Anterior cingulate cortex (tissue), 58 donors: ENCODE results near the gene CCND2.
"Not testable (repeated sequence)": the region's sequence is repeated elsewhere in the genome, so short reads cannot be mapped to it uniquely, and the experiment has no call there.

ENCODE experiments used
- DNase-seq, 58 donors: peaks; one replicate each; lab custom pipeline; 2025; lab: John Stamatoyannopoulos, UW

CCND2 gene

DNA sequence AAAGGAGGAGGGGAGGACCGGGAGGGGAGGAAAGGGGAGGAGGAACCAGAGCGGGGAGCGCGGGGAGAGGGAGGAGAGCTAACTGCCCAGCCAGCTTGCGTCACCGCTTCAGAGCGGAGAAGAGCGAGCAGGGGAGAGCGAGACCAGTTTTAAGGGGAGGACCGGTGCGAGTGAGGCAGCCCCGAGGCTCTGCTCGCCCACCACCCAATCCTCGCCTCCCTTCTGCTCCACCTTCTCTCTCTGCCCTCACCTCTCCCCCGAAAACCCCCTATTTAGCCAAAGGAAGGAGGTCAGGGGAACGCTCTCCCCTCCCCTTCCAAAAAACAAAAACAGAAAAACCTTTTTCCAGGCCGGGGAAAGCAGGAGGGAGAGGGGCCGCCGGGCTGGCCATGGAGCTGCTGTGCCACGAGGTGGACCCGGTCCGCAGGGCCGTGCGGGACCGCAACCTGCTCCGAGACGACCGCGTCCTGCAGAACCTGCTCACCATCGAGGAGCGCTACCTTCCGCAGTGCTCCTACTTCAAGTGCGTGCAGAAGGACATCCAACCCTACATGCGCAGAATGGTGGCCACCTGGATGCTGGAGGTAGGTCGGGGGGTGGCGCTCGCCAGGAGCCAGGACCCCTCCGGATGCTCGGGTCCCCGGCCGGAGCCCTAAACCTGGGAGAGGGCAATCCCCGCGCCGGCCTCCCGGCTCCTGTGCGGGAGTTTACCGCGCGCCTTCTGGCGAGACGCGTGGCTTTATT, at the start of gene CCND2:
TSS of gene CCND2 (plus strand) at position 111 of the 744 bp plus-strand sequence. CDS start at position 390, 279 bp downstream.
- peak in 54 of 58 donors; percentile 31 to 92 (median 78) for DNase-seq

DNA sequence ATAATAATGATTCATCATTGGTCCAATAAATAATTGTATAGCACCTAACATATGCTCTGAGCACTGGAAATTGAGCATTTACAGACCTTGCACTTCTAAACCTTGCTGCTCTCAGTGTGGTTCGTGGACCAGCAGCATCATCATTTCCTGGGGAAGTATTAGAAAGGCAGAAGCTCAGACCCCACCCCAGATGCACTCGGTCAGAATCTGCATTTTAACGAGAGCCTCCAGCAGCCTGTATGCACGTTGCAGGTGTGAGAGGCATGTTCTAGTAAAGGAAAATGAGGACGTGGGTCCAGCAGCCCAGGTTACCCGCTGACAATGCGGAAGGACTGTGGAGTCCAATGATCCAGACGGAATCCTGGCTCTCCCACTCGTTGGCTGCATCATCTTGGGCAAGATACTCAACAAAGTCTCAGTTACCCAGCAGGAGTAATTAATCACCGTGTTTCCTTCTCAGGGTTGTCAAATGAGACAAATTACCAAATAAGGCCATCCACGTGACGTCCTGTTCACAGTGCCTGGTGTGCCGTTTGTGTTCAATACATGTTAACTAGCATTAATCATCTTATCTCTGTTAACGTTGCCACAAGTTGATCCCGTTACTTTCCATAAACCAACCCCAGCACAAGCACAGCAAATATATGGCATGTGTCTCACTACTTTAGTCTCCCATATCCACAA, 49.2 kb upstream of the CCND2 start:
- DNase-seq: no peak

DNA sequence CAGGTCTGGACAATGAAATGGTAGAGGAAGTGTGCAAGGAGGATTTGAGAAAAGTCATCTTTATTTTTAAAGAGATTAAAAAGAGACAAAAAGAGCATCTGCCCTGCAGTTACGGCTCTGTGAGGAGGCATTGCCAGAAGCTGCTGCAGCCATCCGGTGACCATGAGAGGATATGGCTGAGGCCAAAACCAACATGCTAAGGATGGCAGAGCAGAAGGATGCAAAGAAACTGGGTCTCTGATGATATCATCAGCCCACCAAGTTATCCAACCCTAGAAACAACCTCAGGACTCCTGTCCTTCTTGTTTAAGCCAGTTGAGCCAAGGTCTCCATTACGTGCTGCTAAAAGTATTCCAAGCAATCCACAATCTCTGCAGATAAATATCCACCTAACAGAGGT, 48.0 kb upstream of the CCND2 start:
- DNase-seq: no peak

DNA sequence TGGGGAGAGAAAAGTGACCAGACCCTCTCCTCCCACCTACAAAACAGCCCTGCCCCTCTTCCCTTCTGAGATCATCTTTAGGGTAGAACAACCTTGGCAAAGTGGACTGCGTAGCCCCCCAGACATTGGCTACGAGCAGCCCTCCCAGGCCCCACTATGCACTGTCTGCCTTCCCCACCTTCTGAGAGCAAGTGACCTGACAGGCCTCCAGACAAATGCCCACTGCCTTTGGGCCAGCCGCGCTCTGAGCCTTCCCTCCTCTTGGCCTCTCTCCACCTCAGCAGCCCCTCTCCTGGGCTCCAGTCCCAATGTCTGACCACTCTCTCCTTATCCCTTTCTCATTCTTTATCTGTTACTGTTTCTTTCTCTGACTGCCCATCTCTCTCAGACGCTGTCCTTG, 46.5 kb upstream of the CCND2 start:
- no peak for DNase-seq

DNA sequence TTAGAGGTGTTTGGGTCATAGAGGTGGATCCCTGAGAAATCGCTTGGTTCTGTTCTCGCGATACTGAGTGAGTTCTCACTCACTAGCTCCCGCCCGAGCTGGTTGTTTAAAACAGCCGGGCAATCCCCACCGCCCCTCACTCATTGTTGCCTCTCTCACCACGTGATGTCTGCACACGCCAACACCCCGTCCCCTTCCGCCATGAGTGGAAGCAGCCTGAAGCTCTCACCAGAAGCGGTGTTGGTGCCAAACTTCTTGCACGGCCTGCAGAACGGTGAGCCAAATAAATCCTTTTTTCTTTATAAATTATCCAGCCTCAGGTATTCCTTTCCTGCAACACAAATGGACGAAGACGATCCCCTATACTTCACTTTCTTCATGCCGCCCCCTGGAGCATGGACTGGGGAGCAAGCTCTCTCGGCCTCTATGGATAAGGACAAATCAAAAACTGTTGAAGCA, 45.4 kb upstream of the CCND2 start:
- DNase-seq: no peak

DNA sequence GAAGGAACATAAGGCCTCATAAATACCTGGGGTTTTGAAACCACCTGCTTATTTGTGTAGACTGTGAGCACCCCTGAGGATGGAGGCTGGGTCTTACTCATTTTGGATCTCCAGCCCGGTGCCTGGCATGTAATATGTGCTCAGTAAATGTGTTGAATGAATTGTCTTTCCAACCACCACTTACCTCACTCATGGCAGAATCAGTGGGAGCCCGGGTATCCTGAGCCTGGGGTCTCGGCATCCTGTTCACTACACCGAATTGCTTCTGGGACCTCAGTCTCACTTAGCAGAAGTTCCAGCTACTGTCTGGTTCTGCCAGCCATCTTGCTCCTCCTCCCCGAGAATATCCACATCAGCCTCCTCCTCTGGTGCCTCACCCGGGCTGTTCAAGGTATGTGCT, 43.0 kb upstream of the CCND2 start:
- no peak for DNase-seq

DNA sequence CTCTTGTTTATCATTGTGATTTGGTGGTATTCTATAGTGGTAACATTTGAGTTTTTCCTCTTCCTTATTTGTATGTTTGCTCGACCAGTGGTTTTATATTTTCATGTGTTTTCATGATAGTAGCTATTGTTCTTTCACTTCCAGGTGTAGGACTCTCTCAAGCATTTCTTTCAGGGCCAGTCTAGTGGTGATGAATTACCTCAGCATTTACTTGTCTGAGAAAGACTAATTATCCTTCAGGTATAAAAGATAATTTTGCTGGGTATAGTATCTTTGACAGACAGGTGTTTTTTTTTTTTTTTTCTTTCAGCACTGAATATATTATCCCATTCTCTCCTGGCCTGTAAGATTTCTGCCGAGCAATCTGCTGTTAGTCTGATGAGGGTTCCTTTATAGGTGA, 35.0 kb upstream of the CCND2 start:
- no peak for DNase-seq

DNA sequence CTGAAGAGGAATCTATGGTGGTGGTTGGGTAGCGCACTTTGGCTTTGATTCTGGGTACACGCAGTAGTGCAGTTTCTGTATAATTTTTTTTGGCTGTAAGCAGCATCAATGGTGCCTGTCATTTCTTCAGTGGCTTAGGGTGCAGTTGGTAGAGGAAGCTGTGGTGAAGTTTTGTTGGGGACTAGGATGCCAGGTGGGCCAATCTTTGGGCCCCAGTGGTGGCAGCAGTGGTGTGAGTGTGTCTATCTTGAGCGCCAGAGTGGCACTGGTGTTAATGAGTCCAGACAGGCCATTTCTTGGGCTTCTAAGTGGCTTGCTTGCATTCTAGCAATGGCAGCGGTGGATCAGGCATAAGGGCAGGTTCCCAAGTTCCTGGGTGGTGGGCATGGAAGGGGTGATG, 33.8 kb upstream of the CCND2 start:
- no peak for DNase-seq

DNA sequence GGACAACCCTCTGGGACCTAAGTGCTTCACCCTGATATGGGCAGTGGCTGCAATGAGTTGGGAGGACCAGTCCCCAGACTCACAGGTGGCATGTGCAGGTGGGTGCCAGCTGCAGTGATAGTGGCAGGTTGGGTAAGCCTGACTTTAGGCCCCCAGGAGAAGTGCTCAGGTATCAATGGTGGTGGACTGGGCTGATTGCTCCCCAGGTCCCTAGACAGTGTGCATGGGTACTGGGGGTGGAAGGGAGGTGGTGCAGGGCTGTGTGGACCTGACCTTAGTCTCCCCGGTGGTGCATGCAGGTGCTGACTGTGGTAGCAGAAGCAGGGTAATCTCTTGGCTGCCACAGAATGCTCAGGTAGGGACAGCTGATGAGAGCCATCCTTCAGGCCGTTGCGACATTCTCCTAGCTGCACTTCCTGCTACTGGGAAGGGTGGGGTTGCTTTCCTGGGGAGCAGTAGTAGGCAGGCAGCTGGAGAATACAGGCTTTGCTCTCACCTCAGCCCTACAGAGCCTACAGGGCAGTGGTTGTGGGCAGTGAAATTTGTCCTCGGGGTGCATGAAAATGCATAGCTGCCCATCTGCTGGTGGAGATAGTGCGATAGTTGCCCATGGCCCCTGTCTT, 33.3 kb upstream of the CCND2 start:
- no peak for DNase-seq

DNA sequence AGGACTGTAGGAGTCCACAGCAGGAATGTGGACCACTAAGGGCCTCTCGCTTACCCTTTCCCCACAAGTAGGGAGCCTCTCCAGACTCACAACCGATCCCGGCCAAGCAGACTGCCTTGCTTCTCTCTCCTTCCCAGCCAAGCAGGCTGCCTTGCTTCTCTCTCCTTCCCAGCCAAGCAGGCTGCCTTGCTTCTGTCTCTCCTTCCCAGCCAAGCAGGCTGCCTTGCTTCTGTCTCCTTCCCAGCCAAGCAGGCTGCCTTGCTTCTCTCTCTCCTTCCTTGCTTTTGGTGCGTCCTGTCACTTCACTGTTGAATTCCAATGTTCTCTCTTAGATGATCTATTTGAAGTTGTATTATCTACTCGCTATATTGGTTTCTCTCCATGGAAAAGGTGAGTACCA, 32.6 kb upstream of the CCND2 start:
- DNase-seq: no peak

DNA sequence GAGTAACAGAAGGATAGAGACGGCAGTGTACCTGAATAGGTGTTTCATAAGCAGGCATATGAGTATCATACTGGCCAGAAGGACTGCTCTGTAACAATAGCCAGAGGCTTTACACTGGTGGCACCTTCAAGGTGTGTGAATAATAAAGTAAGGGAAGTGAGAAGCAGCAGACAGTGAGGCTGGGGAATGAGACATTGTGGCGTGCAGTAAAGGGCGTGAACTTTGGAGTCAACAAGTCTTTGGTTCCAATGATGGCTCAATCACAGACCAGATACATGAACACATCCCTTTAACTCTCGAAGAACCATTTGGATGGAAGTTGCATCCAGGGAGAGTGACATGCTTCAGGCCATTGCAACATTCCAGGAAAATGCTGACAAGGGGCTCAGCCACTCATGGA, 32.0 kb upstream of the CCND2 start:
- no peak for DNase-seq

DNA sequence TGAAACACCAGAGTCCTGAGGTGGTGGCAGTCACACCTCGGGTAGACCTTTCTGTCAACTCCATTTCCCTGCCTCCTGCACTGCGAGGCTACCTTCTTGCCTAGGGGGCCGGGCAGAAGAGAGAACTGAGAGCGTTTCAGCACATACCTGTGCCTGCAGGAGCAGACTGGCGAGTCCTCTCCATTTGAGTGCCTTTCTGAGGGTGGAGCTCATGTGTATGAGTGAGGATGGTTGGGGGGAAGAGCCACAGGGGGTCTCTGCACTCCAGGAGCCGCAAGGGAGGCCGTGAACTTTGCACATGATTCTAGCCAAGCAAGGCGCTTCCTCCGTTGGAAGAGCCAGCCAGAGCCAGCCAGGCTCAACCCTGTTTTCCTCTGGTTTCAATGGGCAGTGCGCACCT, 31.0 kb upstream of the CCND2 start:
- no peak for DNase-seq

DNA sequence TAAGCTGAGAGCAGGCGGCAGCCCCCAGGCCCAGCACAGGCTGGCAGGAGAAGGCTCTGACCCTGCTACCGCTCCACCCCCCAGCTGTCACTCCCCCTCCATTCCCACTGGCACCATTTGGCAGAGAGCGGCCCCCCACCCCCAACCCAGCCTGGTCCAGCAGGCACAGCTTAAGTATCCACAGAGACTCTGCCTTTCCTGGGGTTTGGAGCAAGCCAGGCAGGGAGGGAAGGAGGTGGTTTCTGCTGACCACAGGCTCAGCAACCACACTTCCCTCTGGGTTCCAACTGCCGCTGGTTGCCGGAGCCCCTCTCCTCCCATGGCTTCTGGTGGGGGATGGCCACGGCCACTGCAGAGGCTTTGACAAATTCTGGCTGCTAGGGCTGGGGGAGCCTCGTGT, 30.5 kb upstream of the CCND2 start:
- DNase-seq: no peak

DNA sequence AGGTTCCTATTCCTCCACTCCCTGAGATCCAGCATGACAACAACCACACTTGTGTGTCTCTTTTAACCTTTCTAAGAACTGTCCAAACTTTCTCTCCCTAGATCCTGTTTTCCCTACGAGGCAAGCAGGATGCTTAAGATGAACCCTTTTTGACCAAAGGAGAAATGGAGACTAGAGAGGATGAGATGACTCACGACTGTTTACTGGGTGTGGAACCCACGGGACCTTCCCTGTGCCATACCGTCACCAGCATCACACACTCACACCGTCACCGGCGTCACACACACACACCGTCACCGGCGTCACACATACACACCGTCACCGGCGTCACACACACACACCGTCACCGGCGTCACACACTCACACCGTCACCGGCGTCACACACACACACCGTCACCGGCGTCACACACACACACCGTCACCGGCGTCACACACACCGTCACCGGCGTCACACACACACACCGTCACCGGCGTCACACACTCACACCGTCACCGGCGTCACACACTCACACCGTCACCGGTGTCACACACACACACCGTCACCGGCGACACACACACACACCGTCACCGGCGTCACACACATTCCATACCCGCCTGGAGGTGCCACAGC, 30.0 kb upstream of the CCND2 start:
- DNase-seq: not testable (repeated sequence)

DNA sequence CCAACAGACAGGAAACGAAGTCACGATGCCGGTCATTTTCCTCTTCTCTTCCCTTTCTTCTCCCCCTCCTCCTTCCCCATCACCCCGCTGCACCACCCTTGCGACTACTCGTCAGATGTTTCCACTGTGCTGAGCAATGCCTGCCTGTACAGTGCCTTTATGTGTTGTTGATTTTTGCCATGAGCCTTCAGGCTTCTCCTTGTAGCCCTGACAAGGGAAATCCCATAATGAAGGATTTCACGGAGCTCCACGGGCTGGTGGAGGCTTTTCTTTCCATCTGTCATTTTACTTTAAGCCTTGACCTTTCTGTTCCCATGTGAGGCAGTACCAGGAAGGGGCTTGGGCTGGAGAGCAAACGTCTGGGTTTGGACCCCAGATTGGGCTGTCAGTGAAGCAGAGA, 28.7 kb upstream of the CCND2 start:
- no peak for DNase-seq

DNA sequence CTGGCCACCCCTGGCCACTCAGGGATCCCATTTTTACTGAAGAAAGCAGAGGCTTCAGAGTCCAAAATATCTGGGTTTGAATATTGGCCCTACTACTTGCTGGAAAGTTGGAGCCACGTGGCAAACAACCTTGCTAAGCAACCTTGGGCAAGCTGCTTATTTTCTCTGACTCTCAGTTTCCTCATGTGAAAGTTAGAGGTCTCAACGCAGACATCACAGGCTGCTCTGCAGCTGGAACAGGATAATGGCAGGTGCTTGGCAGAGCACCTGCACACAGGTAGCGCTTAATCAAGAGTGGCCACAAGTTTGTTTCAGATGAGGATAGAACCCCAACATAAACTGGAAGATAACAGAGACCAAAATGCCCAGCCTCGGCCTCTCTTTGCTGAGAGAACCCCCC, 28.1 kb upstream of the CCND2 start:
- DNase-seq: no peak

DNA sequence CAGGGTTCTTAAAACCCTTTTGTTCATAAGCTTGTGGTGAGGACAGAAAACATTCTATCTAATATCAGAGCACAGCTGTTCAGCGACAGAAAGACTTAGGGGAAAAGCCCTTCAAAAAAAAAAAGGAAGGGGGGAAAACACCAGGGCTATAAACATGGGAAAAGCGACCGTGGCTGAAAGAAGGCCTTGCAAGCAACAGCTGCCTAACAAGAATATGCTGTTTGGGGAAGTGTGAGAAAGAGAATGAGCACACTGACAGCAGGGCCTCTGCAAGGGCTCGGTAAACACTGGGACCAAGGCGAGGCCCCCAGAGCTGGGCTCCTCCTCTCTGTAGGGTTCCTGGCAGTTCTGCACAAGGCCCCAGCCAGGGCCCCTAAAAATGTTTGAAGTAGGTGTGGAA, 27.4 kb upstream of the CCND2 start:
- DNase-seq: no peak

DNA sequence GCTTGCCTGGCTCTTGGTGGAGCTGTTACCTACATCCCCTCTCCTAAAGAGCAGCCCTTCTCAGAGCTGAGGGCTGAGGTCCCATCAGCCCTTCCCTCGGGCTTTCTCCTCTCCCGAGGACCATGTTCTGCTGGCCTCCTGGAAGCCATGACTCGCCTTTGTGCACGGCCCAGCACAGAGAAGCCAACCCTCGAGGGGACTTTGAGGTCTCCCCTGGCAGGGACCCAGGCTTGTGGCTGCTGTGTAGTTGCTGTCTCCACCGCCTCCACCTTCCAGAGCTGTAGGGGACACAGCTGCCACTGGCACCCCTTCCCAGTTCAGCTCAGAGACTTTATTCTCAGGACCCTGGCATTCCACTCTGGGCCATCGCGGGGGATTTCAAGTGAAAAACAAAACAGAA, 22.9 kb upstream of the CCND2 start:
- no peak for DNase-seq

DNA sequence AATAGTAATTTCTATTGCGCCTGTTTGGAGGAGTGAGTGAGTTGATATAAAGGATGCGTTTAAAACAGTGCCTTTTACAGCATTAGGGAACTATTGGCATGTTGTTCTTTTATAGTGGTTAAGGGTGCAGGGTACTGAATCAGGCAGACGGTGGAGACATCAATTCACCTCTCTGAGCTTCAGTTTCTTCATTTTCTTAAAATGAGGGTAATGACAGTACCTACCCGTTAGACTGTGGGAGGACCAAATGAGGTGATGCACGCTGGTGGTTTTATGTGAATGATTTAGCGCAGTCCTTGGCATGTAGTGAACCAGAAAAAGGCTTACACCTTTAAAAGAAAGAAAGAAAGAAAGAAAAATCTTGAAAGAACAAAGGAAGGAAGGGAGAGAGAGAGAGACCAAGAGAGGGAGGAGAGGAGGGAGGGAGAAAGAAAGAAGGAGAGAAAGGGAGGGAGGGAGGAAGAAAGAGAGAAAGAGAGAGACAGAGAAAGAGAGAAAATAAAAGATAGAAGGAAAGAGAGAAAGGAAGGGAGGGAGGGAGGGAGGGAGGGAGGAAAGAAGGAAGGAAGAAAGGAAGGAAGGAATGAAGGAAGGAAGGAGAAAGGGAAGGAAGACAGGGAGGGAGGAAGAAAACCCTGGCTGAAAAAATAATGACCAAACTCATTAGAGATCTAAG, 22.2 kb upstream of the CCND2 start:
- no peak for DNase-seq

DNA sequence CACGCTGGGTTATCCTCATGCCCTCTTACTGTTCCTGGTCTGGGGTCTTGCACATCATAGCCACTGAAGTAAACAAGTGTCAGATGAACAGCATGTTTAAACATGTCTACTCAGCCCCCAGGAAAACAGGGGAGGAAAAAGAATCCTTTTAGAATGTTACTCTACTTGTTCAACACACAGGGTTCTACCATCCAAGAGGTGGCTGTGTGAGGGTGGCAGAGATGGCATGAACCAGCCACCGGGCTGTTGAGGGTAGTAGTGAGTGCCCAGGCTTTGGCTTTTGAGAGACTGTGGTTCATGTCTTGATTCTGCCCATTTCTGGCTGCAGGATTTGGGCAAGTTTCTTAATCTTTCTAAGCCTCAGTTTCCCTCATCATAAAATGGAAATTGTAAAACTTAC, 21.6 kb upstream of the CCND2 start:
- no peak for DNase-seq

DNA sequence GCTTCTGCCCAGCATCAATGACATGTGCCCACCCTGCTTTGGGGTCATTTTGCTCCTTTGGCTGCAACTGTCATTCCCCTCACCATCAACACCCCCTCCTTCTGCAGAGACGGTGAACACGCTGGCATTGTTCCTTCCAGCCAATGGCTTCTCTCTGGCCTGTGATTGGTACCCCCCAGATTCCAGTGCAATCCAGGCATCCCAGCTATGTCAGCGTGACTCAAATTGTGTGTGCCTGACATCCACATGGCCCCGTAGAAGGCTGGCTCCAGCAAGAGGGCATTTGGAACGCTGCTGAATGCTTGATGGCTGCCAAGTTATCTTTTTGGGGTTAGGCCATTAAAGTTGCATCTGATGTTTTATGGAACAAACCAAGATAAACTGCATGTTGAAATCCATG, 21.0 kb upstream of the CCND2 start:
- DNase-seq: no peak
